Adrenal gland (tissue), 5 donors: ENCODE measurements around the gene NUTM2E.
"Not testable (repeated sequence)": the region's sequence is repeated elsewhere in the genome, so short reads cannot be mapped to it uniquely, and the experiment has no call there.

ENCODE experiments used
- CTCF ChIP-seq, 6 experiments: fragments of 450-650 bp in 4 of 6; fragments of 200-600 bp in 2 of 6; sonication (generic) in 1 of 6; IDR thresholded peaks; 1 replicate in 5 of 6; 2 replicates in 1 of 6; pipeline versions ENCODE4 v1.5.1 to v1.8.0; 2016 to 2021; ENCODE audit warnings: antibody characterized with exemption in 6 of 6, mild to moderate bottlenecking in 2 of 6, moderate library complexity in 1 of 6
- POLR2A ChIP-seq, 2 donors: fragments of 450-650 bp; IDR thresholded peaks; one replicate each; pipeline ENCODE4 v1.6.1; 2017; ENCODE audit warnings: antibody characterized with exemption in 2 of 2, mild to moderate bottlenecking in 2 of 2, moderate library complexity in 1 of 2
- donor health status: DM: no; HTN: no; CAD: no.

GRCh38 chr10:79862269-79862668, 35.7 kb downstream of the NUTM2E start:
- not testable (repeated sequence) for TF ChIP-seq POLR2A, CTCF (IDR thresholded peaks at IDR 0.05)
